K562 (cell line): ENCODE results near the gene PXK. TPM values are rescaled to one million over a fixed set of nuclear protein-coding genes. Genes with fewer than 3 reads are reported as not detected.

Experiments used
- ARID3B ChIP-seq: fragments of 250-450 bp; sonication (Bioruptor Pico); IDR thresholded peaks from 2 replicates; pipeline ENCODE4 v1.4.0; 2020; ENCODE audit warnings: borderline replicate concordance
- DPF2 ChIP-seq: fragments of 450-650 bp; IDR thresholded peaks from 2 replicates; pipeline ENCODE4 v1.6.1; 2016
- GMEB1 ChIP-seq: fragments of 250-450 bp; sonication (Bioruptor Pico); IDR thresholded peaks from 2 replicates; pipeline ENCODE4 v1.4.0; 2020; ENCODE audit warnings: mild to moderate bottlenecking
- HES1 ChIP-seq: fragments of 450-650 bp; IDR thresholded peaks from 2 replicates; pipeline ENCODE4 v1.6.1; 2016; ENCODE audit warnings: low read depth, mild to moderate bottlenecking, moderate library complexity
- IRF9 ChIP-seq: fragments of 450-650 bp; IDR thresholded peaks from 2 replicates; pipeline ENCODE4 v1.6.1; 2016; ENCODE audit warnings: missing biosample characterization, missing genetic modification characterization
- MYNN ChIP-seq, 2 experiments: sonication (generic); formaldehyde crosslinking in 1 of 2; IDR thresholded peaks; 2 replicates each; pipeline versions ENCODE4 v1.5.0 to v1.6.1; 2016 to 2020; ENCODE audit warnings: antibody characterized with exemption in 1 of 2, missing genetic modification reagents in 1 of 2
- REST ChIP-seq, 2 experiments: fragments of 450-650 bp; formaldehyde crosslinking in 1 of 2; IDR thresholded peaks; 2 replicates each; pipeline versions ENCODE4 v1.4.0 to v1.6.1; 2014 to 2020; ENCODE audit warnings: mild to moderate bottlenecking in 2 of 2, borderline replicate concordance in 1 of 2, low read depth in 1 of 2
- TRIM24 ChIP-seq, 2 experiments: fragments of 450-650 bp; IDR thresholded peaks; 2 replicates each; pipeline ENCODE4 v1.6.1; 2016
- ZNF668 ChIP-seq: fragments of 250-450 bp; sonication (Bioruptor Pico); IDR thresholded peaks from 2 replicates; pipeline ENCODE4 v1.8.0; 2022; ENCODE audit warnings: mild to moderate bottlenecking, inconsistent platforms
- ZSCAN32 ChIP-seq: fragments of 450-650 bp; formaldehyde crosslinking; IDR thresholded peaks from 2 replicates; pipeline ENCODE4 v1.4.0; 2020; ENCODE audit warnings: mild to moderate bottlenecking, moderate library complexity
- polyA plus RNA-seq, 8 experiments: library from polyadenylated mRNA; depleted of rRNA in 4 of 8; stranded (reverse) in 5 of 8; unstranded in 3 of 8; fragments of >200 nt; fragmentation: Nextera tagmentation in 2 of 8; fragmentation: Illumina TruSeq in 1 of 8; extraction: Ambion mirVana in 2 of 8; extraction: Trizol in 1 of 8; gene quantifications; 2 replicates each; pipeline versions ENCODE4 v1.2.1 to v1.2.3, GENCODE V29; 2011 to 2014; ENCODE audit warnings: inconsistent platforms in 1 of 8, missing spikeins in 1 of 8
- total RNA-seq, 7 experiments: library from RNA; depleted of rRNA in 6 of 7; stranded (reverse); fragments of >200 nt in 6 of 7; fragmentation: Illumina TruSeq in 2 of 7; extraction: Trizol in 2 of 7; gene quantifications; 2 replicates each; pipeline versions ENCODE4 v1.2.1 to v1.2.3, GENCODE V29; 2011 to 2021; ENCODE audit warnings: low replicate concordance in 1 of 7

PXK gene
- total and polyA plus RNA-seq, 9 of the 15 experiments (the other 6 are each of a cell fraction or from before 2014, with no cell fraction given) = 3.3 to 19.9 (median 11.3) TPM

DNA sequence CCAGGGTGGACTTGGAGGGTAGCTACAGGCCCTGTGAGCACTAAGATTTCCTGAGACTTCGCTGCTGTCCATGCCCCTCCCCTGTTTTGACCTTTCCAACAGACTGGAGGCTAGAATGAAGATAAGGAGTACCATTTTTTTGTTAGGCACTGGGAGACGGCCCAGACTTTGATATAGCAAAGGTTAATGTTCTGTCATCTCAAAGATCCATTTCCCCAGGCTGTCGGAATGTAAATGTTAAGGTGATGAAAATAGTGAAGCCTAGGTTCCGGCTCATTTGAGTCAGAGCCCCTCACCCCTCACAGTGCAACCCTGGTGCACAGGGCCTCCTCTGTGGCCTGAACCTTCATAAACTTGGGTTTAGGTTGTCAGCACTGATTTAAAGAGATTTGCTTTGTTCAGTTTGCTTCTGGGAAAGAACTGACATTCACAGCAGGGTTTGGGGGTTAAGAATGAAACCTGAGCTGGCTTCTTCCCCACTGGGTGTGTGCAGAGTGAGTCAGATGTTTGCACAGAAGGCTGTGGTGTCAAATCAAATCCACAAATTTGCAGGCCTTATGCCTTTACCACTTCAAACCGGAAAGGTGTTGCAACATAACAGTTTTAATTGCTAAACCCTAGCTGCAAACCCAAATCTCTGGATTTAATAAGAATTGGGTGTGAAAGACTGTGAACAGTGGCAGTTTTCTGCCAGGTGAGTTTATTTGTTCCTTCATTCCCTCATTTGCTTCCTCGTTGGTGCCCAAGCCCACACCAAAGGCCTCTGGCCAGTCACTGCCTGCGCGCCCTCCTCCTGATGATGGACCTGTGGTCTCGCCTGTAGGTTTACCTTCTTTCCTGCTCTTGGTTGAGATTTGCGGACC is 138.6 kb downstream of the PXK start (continued):
- peak; percentile 77 for TF ChIP-seq REST (IDR thresholded peaks at IDR 0.05; ENCODE audit: borderline replicate concordance)
- TF ChIP-seq REST (CRISPR knock-in tag; IDR thresholded peaks at IDR 0.05; ENCODE audit: low read depth) = no peak
- no peak for TF ChIP-seq GMEB1 (CRISPR knock-in tag)
- peak; percentile 98 for TF ChIP-seq HES1
- peak in 1 of 2 experiments; percentile 58; a peak in 2 of 4 replicates for TF ChIP-seq TRIM24 (IDR thresholded peaks at IDR 0.05)
- TF ChIP-seq DPF2 = peak; percentile 77
- TF ChIP-seq IRF9 (tag) = 0 out of 2 replicates have a peak, but pooled peaks have one; percentile 22
- no peak for TF ChIP-seq ZNF668 (CRISPR knock-in tag)
- no peak for TF ChIP-seq ZSCAN32 (CRISPR knock-in tag)
- TF ChIP-seq ARID3B (CRISPR knock-in tag) = no peak
- TF ChIP-seq MYNN (IDR thresholded peaks at IDR 0.05) = no peak
- no peak for TF ChIP-seq MYNN (CRISPR knock-in tag; IDR thresholded peaks at IDR 0.05)
